CD14-positive monocyte (primary cell): ENCODE results near the gene CUX1. TPM values are rescaled to one million over a fixed set of nuclear protein-coding genes. Genes with fewer than 3 reads are reported as not detected.

ENCODE experiments used
- DNase-seq, 3 donors: peaks; one replicate each; pipeline ENCODE4 v3.0.0-alpha.2; 2011 to 2022
- H2AFZ ChIP-seq: 2 replicates; pipeline ENCODE4 v1.6.0; 2012; ENCODE audit warnings: mild to moderate bottlenecking, low read depth, low read length, inconsistent platforms; ENCODE audit not compliant: insufficient read depth, poor library complexity, severe bottlenecking
- H3K27ac ChIP-seq, 2 donors: 1 replicate in 1 of 2; 2 replicates in 1 of 2; pipeline ENCODE4 v1.5.1; 2012 to 2013; ENCODE audit warnings: low read length in 2 of 2, control low read depth in 1 of 2, inconsistent platforms in 1 of 2, low read depth in 1 of 2, mild to moderate bottlenecking in 1 of 2
- H3K27me3 ChIP-seq, 2 donors: one replicate each; pipeline versions ENCODE4 v1.6.0 to v1.6.1; 2011 to 2013; ENCODE audit warnings: low read length in 2 of 2; ENCODE audit not compliant: control insufficient read depth in 2 of 2, insufficient read depth in 2 of 2
- H3K36me3 ChIP-seq, 2 donors: replicated peaks in 1 of 2; 1 replicate in 1 of 2; 2 replicates in 1 of 2; pipeline versions ENCODE4 v1.5.1 to v1.6.1; 2012 to 2013; ENCODE audit warnings: low read length in 2 of 2, control low read depth in 1 of 2, inconsistent platforms in 1 of 2, mild to moderate bottlenecking in 1 of 2; ENCODE audit not compliant: insufficient read depth in 2 of 2, control insufficient read depth in 1 of 2
- H3K4me1 ChIP-seq, 2 donors: 1 replicate in 1 of 2; 2 replicates in 1 of 2; pipeline versions ENCODE4 v1.5.1 to v1.6.1; 2012 to 2013; ENCODE audit warnings: low read length in 2 of 2, control low read depth in 1 of 2, inconsistent platforms in 1 of 2, mild to moderate bottlenecking in 1 of 2, moderate library complexity in 1 of 2; ENCODE audit not compliant: insufficient read depth in 2 of 2, control insufficient read depth in 1 of 2
- H3K4me2 ChIP-seq: replicated peaks from 2 replicates; pipeline ENCODE3; 2012; ENCODE audit warnings: low read length, moderate library complexity, mild to moderate bottlenecking; ENCODE audit not compliant: poor library complexity, severe bottlenecking; ENCODE audit errors: extremely low read depth
- H3K4me3 ChIP-seq, 3 experiments: fragments of 200-600 bp in 1 of 3; sonication (generic) in 1 of 3; replicated peaks in 1 of 3; 1 replicate in 2 of 3; 2 replicates in 1 of 3; pipeline ENCODE4 v1.5.1; 2011 to 2013; ENCODE audit warnings: low read length in 3 of 3, mild to moderate bottlenecking in 3 of 3, control low read depth in 2 of 3, low read depth in 2 of 3, inconsistent platforms in 1 of 3, moderate library complexity in 1 of 3
- H3K79me2 ChIP-seq: 2 replicates; pipeline ENCODE4 v1.6.0; 2012; ENCODE audit warnings: mild to moderate bottlenecking, control low read depth, inconsistent platforms, low read length, moderate library complexity; ENCODE audit not compliant: insufficient read depth
- H3K9ac ChIP-seq: 2 replicates; pipeline ENCODE4 v1.6.0; 2017; ENCODE audit warnings: low read length, mild to moderate bottlenecking; ENCODE audit not compliant: insufficient read depth, poor library complexity, severe bottlenecking
- H3K9me3 ChIP-seq, 2 donors: replicated peaks in 1 of 2; 1 replicate in 1 of 2; 2 replicates in 1 of 2; pipeline versions ENCODE4 v1.5.1 to v1.6.1; 2012 to 2013; ENCODE audit warnings: low read length in 2 of 2, control low read depth in 1 of 2; ENCODE audit not compliant: control insufficient read depth in 1 of 2, insufficient read depth in 1 of 2
- H4K20me1 ChIP-seq: 2 replicates; pipeline ENCODE4 v1.6.0; 2012; ENCODE audit warnings: mild to moderate bottlenecking, low read length, control low read depth, moderate library complexity; ENCODE audit not compliant: insufficient read depth
- H3K27ac Mint-ChIP-seq, 7 donors: one replicate each; pipeline ENCODE4 v1.8.0; 2020; ENCODE audit warnings: mild to moderate bottlenecking in 7 of 7, mixed read lengths in 7 of 7, moderate library complexity in 6 of 7, inconsistent platforms in 2 of 7
- H3K27me3 Mint-ChIP-seq, 3 donors: one replicate each; pipeline ENCODE4 v1.8.0; 2021 to 2022; ENCODE audit warnings: low read depth in 3 of 3, mild to moderate bottlenecking in 3 of 3, mixed read lengths in 3 of 3, moderate library complexity in 3 of 3, inconsistent platforms in 1 of 3
- H3K36me3 Mint-ChIP-seq, 2 donors: one replicate each; pipeline ENCODE4 v1.8.0; 2020; ENCODE audit warnings: mixed read lengths in 2 of 2, inconsistent platforms in 1 of 2, mild to moderate bottlenecking in 1 of 2
- H3K4me1 Mint-ChIP-seq: one replicate; pipeline ENCODE4 v1.8.0; 2020; ENCODE audit warnings: mild to moderate bottlenecking, mixed read lengths
- H3K4me3 Mint-ChIP-seq, 2 donors: one replicate each; pipeline ENCODE4 v1.8.0; 2020; ENCODE audit warnings: mild to moderate bottlenecking in 2 of 2, mixed read lengths in 2 of 2, moderate library complexity in 1 of 2
- H3K9me3 Mint-ChIP-seq, 7 donors: one replicate each; pipeline ENCODE4 v1.8.0; 2020 to 2022; ENCODE audit warnings: mixed read lengths in 7 of 7, mild to moderate bottlenecking in 6 of 7, moderate library complexity in 6 of 7, inconsistent platforms in 2 of 7
- WGBS: methylation state at CpG from one replicate; pipeline ENCODE4 v1.1.5; 2013; ENCODE audit warnings: missing lambda C conversion rate; ENCODE audit not compliant: insufficient coverage; 5-methylcytosine and 5-hydroxymethylcytosine counted together
- intact Hi-C, 2 donors: fragments of 100-400 bp; cut with micrococcal nuclease; formaldehyde crosslinking; loops; one replicate each; pipeline versions ENCODE4 v1.15.0 to v1.15.1; 2023
- polyA plus RNA-seq, 3 donors: library from polyadenylated mRNA; depleted of rRNA in 1 of 3; unstranded in 2 of 3; stranded (reverse) in 1 of 3; fragments of 300-500 nt in 2 of 3; fragments of >200 nt in 1 of 3; fragmentation: Illumina TruSeq in 2 of 3; gene quantifications; 1 replicate in 2 of 3; 2 replicates in 1 of 3; pipeline ENCODE4 v1.2.3, GENCODE V29; 2012 to 2021
- TF ChIP-seq, protein P1 (sequence below): fragments of 200-600 bp; IDR thresholded peaks from one replicate; pipeline ENCODE4 v1.8.0; 2022; ENCODE audit warnings: antibody characterized with exemption, mild to moderate bottlenecking

CUX1 gene
- polyA plus RNA-seq, 3 donors: 17.6 to 38.0 (median 28.0) TPM

GRCh38 chr7:101896941-101897340, 79.5 kb downstream of the CUX1 start:
- H3K9ac ChIP-seq: no peak overlapping the region
- H3K9me3 Mint-ChIP-seq: no peaks in the 10 kb centered on the region
- peaks cover 0 to 2% (median 0%) of the 10 kb centered on the region in 3 donors for H3K27me3 Mint-ChIP-seq
- no peaks in the 10 kb centered on the region for H3K27me3 ChIP-seq
- peaks cover 19% of the 10 kb centered on the region for H3K4me1 Mint-ChIP-seq
- no peak overlapping the region for H3K4me3 Mint-ChIP-seq
- 41% methylated on average over 2 of the region's 7 CpGs for WGBS
- H3K9me3 ChIP-seq: no peaks in the 10 kb centered on the region
- H3K27ac ChIP-seq: peak overlapping the region in 1 of 2 donors; percentile 43
- DNase-seq: peak in 2 of 3 donors; percentile 20 to 33
- H4K20me1 ChIP-seq: peaks cover 98% of the 10 kb centered on the region
- H2AFZ ChIP-seq: no peak overlapping the region
- peaks cover 0 to 16% of the 10 kb centered on the region in 2 donors for H3K36me3 ChIP-seq
- no peak overlapping the region for H3K4me3 ChIP-seq
- peaks cover 12 to 13% of the 10 kb centered on the region in 2 donors for H3K4me1 ChIP-seq
- intact Hi-C loops: loop anchor here in 1 of 2 donors (10.0 kb wide), 1 partner anchor 168 kb away; no protein-coding TSS in a partner anchor
- no peak overlapping the region for H3K4me2 ChIP-seq
- TF ChIP-seq, protein P1, sequence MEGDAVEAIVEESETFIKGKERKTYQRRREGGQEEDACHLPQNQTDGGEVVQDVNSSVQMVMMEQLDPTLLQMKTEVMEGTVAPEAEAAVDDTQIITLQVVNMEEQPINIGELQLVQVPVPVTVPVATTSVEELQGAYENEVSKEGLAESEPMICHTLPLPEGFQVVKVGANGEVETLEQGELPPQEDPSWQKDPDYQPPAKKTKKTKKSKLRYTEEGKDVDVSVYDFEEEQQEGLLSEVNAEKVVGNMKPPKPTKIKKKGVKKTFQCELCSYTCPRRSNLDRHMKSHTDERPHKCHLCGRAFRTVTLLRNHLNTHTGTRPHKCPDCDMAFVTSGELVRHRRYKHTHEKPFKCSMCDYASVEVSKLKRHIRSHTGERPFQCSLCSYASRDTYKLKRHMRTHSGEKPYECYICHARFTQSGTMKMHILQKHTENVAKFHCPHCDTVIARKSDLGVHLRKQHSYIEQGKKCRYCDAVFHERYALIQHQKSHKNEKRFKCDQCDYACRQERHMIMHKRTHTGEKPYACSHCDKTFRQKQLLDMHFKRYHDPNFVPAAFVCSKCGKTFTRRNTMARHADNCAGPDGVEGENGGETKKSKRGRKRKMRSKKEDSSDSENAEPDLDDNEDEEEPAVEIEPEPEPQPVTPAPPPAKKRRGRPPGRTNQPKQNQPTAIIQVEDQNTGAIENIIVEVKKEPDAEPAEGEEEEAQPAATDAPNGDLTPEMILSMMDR: no peak
- H3K79me2 ChIP-seq: peaks cover 96% of the 10 kb centered on the region
- peaks cover 14 to 35% of the 10 kb centered on the region in 2 donors for H3K36me3 Mint-ChIP-seq
- H3K27ac Mint-ChIP-seq: peak overlapping the region in 6 of 7 donors; percentile 33 to 86 (median 56)

DNA sequence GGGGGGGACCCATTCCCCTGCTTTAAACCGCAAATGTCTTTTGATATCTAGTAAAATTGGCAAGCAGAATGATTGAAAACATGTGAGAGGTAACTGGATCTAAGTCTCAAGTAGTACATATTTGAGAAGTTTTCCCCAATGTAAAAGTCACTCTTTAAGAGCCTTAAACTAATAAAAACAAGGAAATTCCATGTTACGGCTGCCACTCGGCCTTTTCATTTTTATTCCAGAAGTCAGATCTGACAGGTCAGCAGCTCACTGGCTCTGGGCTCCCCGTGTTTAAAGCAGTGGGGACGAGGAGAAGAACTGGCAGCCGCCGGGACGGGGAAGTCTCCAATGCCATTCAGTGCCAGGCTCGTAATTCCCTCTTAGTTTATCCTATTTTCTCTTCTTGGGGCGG, 80.7 kb downstream of the CUX1 start:
- H3K27ac ChIP-seq: peak overlapping the region in 1 of 2 donors; percentile 40
- H3K36me3 Mint-ChIP-seq: peaks cover 14 to 39% of the 10 kb centered on the region in 2 donors
- 97% methylated on average over 8 of the region's 10 CpGs for WGBS
- H3K27ac Mint-ChIP-seq: peak overlapping the region in 5 of 7 donors; percentile 13 to 74 (median 56)
- TF ChIP-seq, protein P1: no peak
- peaks cover 0 to 2% (median 0%) of the 10 kb centered on the region in 3 donors for H3K27me3 Mint-ChIP-seq
- peaks cover 100% of the 10 kb centered on the region for H3K79me2 ChIP-seq
- peaks cover 3 to 4% of the 10 kb centered on the region in 2 donors for H3K4me1 ChIP-seq
- no peaks in the 10 kb centered on the region for H3K9me3 Mint-ChIP-seq
- H4K20me1 ChIP-seq: peaks cover 96% of the 10 kb centered on the region
- H2AFZ ChIP-seq: no peak overlapping the region
- H3K4me2 ChIP-seq: no peak overlapping the region
- intact Hi-C loops: loop anchor here in 1 of 2 donors (10.0 kb wide), 1 partner anchor 167 kb away; no protein-coding TSS in a partner anchor
- no peak for DNase-seq
- H3K4me3 Mint-ChIP-seq: no peak overlapping the region
- H3K4me3 ChIP-seq: no peak overlapping the region
- H3K36me3 ChIP-seq: peaks cover 0 to 16% of the 10 kb centered on the region in 2 donors
- no peaks in the 10 kb centered on the region for H3K27me3 ChIP-seq
- H3K9ac ChIP-seq: no peak overlapping the region
- H3K4me1 Mint-ChIP-seq: peaks cover 10% of the 10 kb centered on the region
- no peaks in the 10 kb centered on the region for H3K9me3 ChIP-seq
